Stimulated activated CD8-positive, alpha-beta memory T cell treated with anti-CD3 and anti-CD28 coated beads, Interleukin-15, amount 100 ng/mL, for 1 hour (primary cell): Measurements from ENCODE around the gene ANKLE2.

Experiments
- DNase-seq: peaks from one replicate; pipeline ENCODE4 v3.0.0-alpha.2; 2020; ENCODE audit warnings: low read depth

ANKLE2 gene

DNA sequence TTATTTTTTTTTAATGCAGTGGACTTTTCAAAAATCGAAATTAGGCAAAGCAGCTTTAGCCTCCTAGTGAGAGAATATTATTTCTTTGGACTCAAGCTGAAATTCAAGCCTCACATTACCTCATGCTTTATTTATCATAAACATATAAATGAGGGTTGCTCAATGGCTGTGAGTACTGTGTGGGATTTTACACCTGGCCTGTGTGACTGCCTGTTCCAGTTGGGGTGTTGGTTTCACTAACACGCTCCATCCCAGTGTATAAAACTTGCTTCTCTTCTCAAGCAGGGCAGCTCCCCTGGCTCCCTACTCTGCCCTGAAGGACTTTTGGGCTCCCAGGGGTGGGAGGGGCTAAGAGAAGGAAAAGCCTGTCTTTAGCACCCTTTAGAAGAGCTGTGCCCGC, 15.0 kb downstream of the ANKLE2 start:
- DNase-seq: no peak

DNA sequence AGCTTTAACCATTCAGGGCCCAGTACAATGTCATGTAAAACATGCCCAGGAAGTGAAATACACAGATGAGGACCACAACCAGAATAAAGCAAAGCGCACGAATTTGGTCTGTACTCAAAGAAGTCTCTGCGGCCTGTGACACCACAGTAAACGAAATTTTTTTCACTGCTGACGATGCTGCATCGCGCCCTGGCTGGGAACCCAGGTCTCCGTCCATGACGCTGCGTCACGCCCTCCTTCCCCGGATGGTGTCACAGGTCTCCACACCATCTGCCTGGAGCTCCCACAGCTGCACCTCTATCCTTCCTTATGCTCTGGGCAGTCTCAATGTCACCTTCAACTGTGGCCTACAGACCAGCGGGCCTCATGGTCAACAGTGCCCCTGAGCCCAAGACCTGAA, 17.8 kb downstream of the ANKLE2 start:
- no peak for DNase-seq

DNA sequence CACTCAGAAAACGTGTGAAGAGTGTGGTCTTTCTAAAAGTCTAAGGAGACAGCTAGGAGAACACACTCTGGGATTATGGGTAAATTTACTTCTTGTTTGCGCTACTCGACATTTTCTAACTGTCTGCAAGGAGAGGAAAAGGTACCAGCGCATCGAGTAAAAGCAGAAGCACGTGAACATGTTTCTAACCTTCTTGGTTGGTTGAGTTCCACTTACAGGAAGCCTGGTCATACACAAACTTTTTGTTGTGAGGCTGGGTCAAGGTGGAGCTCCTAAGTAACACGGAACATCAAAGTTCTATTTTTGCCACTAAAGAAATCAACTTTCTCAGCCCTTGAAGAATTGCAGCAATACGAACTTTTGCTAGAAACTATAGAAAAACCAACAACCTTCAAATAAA, 20.0 kb downstream of the ANKLE2 start:
- DNase-seq: no peak

DNA sequence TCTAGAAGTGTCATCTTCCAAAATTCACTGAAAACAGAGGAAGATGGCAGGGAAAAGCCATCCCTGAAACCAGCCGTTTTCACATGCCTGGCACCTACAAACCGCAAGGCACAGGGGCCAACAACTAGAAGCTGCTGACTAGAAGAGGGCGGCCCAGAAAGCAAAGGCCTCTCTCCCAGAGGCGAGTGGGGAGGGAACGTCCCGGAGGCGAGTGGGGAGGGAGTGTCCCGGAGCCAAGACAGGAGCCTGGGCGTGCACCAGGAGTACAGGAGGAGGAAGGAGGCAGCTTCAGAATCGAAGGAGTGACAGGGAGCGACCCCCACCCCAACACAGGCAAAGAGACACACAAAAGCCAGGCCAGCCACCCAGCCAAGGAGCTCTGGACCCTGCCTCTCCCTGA, 21.0 kb downstream of the ANKLE2 start:
- DNase-seq: no peak

DNA sequence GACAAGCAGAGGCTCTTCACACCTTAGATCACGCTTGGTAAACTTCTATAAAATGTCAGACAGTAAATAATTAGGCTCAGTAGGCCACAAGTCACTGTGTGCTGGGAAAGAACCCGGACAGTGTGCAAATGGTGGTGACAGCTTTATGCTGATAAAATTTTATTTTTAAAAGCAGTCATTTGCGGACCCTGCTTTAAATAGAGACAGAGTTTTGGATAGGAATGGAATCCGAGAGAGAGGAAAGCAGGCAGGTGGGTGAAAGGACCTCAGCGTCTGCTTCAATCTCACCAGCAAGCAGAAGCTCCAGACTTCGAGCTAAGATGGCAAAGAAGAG, 21.4 kb downstream of the ANKLE2 start:
- DNase-seq: no peak

DNA sequence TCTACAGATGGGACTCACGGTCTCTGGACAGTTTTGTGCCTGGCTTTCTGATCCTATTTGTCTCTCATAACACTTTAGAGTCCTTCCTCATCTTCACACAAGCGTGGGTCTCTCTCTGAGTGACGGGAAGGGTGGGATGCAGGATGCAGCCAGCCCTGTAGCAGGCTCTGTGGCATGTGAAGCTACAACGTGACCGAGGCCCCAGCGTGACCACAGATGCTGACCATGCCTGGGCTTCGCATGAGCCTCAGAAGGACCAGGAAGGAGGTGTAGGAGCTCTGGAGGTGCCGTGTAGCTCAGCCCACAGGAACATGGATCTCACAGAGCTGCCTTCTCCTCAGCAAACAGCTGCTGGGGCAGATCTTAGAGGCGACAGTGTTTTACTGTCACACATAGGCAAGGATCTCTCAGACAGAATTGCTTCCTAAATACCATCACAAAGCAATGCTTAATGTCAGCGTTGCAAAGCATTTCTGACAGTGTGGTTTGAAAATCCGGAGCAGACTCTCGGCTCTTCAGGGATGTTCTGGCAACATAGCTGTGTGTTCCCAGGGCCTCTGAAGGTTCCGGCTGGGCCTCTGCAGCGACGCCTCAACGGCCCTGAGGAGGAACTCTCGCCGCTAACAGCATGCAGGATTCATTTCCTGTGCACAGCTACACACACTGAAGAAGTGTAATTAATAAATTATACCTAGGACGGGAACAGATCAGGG, 21.9 kb downstream of the ANKLE2 start:
- DNase-seq: no peak

DNA sequence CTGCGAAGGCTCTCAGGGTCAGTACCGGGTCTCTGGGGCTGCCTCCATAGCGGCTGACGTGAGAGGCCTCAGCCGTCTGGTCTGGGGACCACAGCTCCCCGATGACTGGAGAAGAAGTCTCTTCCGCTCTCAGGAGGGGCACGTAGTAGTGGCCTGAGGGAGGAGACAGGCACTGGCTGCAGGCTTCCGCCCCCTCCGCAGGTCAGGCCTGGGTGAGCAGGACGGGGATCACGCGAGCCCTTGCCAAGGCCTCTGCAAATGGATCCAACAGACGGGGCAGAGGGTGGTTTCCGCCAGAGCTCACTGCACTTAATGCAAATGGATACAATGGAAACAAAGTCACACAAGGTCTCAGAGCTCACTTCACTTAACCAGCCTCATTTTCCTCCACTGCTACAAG, 24.7 kb downstream of the ANKLE2 start:
- no peak for DNase-seq

DNA sequence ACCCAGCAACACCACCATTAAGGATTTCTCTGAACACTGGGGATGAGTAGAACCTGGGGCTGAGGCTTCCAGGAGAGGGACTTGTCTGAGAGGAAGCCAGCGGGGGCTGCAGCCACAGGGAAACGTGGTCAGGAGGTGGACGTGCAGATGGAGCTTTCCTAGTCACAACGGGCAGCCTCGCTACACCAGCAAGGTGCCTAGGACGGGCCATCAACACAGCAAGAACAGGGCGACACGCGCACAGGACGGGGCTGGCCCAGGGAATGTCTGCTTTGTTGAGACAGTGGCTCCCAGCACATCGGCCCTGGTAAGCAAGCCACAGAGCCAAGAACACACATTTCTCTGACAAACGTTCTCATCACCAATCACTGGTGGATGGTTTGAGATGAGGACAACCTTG, 25.3 kb downstream of the ANKLE2 start:
- no peak for DNase-seq

DNA sequence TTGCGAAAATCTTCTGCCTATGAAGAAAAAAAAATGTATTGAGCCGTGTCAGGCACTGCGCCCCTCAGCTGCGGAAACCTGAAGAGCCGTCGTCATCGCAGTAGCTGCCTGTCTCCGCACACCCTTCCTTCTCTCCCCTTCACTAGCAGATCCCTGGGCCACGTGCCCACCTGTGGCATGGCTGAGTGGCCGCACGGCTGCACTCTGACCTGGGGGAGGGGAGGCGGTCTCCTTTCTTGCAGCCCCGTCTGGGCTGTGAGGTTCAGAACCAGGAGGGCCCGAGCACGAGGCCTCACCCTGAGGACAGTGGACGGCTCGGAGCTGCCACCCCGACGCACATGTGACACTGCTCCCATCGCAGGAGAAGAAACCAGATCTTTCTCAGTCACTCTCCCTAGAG, 26.1 kb downstream of the ANKLE2 start:
- DNase-seq: no peak

DNA sequence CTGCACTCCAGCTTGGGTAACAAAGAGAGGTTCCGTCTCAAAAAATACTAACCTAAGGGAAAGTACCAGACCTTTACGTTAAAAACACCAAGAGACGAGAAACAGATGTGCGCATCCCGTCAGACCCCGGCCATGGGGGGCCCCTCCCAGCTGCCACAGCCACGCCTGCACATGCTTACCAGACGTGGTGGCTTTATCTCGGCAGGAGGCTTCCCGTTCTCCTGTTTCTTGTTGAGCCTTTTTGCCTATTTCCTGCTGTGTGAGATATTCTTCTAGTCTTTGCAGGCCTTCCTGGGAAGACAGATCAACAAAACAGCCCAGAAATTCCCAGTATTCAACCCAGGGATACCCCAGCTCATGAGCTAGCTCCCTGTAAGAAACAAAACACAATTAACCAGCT, 27.4 kb downstream of the ANKLE2 start:
- no peak for DNase-seq

DNA sequence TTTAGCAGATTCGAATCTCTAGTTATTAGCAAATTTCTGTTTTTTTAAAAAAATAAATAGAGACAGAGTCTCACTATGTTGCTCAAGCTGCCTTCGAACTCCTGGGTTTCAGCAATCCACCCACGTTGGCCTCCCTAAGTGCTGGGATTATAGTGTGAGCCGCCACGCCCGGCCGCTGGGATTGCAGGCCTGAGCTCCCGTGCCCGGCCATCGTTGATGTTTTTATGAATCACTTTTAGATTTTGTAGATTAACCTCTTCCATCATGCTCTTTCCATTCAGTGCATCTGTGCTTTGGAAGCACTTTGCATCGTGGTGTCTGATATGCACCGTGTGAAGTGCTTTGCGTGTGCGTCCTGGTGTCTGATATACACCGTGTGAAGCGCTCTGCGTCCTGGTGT, 30.1 kb downstream of the ANKLE2 start:
- no peak for DNase-seq

DNA sequence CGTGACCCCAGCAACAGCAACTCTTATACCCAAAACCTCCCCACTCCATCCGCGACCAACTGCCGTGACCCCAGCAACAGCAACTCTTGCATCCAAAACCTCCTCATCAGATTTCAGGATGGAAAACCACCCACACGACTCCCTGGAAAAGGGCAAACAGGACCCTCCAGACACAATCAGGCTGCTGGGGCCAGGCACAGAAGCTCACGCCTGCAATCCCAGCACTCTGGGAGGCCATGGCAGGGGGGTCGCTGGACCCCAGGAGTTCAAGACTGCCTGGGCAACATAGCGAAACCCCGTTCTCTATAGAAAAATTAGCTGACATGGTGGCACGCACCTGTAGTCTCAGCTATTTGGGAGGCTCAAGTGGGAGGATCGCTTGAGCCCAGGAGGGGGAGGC, 31.3 kb downstream of the ANKLE2 start:
- DNase-seq: no peak

DNA sequence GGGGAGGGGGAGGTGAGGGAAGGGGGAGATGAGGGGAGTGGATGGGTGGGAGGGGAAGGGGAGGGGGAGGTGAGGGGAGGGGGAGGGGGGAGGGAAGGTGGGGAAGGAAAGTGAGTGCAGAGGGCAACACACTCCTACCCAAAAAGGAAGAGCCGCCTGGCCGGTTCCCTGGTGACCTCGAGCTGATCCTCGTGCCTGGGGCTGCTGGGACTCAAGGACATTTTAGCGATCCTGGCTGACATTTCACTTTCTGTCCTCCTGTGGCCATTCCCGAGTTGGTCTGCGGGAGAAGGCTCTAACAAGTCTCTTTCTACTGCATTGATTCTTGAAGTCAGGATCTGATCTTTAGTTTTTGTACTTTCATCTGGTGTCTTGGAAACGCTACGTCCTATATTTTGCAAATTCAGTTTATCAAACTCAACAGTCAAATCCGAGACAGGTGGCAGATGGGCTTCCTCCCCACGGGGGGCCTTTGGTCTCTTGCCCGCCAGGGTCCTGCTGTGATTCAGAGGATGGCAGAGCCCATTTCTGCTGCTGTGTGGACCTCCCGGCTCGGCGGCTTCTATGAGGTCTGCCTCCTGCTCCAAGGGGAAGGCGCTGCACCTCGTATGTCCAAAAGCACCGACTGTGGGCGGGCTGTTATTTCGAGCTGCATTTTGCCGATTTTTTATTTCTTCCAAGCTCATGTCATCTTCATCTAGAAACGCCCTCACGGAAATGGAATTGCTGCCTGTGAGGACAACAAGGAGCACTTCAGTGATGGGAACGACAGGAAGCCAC, 31.9 kb downstream of the ANKLE2 start:
- no peak for DNase-seq

DNA sequence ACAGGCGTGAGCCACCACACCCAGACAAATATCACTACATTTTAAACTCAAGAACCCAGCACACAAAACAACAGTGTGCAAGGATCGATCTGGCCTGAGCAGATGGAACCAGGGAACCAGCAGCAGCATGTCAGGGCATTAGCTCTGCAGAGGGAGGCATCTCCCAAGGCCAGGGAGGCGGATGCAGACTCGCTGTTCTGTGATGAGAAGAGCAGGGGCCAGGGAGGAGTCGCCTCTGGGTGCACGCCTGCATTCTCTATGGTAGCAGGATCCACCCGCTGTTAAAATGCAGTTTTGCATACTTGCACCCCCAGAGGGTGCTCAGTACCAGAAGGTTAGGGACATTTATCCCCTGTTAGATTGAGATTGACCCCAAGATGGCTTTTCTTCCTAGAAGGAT, 33.1 kb downstream of the ANKLE2 start:
- DNase-seq: no peak

DNA sequence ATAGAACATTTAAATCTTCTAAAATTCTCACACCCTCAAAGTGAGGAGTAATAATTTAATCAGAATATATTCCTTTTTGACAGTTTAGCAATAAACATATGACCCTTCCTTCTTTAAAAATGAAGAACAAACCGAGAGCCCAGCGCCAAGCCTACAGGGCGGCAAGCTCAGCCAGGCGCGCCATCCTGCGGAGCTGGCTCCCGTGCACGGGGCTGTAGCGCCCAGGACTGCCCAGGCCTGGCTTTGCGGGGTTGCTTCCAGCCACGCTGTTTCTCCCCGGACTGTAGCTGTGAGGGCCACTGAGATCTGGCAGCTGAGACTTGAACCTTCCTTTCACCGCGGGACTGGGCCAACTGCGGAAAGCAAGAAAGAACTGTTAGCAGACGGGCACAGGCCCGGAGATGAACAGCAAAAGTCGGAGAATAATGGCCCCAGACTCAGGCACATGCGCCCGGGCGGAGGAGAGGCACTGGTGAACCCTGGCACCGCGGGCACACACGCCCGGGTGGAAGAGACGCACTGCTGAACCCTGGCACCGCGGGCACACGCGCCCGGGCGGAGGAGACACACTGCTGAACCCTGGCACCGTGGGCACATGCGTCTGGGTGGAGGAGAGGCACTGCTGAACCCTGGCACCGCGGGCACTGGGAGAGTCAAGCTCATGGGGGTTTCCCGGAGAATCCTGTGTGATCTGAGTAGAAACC, 34.4 kb downstream of the ANKLE2 start:
- DNase-seq: no peak

DNA sequence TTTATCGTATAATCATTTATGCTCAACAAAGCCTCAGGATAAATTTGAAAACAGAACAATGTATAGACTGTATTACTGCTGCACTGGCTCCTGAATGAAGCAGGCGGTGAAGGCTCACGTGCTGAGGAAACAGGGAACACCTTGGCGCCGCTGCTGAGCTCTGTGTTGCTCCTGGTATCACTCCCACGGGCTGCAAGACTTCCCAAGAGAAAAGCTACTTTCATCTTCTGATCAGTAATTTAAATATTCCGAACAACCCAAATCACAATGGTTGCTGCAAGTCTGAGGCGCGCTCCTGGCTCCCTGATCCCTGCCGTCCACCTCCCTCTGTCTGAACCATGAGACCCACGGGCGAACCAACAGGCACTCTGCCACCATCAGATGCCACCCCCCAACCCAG, 35.2 kb downstream of the ANKLE2 start:
- DNase-seq: no peak

DNA sequence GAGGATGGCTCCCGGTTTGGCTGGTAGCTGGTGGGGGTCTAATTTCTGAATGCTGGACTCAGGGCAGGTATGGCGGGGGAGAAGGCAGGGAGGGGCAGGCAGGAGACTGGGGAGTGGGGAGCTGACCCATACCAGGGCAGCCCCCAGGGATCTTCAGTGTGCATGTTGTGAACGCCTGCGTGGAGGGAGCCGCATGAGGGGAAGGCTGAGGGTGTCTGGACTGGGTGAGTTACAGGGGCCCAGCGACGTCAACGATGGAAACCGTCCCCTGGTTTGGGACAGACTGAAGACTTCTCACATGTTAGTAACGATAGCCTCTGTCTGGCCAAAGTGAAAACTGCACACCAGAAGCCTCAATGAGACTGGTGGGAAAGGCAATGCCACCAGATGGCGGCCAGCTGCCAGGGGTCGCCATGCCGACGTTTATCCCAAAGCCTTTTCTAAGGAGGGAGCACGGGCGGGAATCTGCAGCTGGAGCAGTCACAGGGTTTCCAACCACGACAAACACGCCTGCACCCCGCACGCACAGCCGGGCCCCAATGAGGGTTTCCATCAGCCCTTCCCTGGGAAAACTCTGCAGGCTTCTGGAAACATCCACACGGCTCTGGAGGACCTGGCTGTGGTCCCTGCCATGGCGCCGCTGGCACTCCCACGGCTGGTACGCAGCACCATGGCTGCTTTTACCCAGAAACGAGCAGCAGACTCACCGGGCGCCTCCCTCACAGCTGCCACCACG, 37.0 kb downstream of the ANKLE2 start:
- no peak for DNase-seq

DNA sequence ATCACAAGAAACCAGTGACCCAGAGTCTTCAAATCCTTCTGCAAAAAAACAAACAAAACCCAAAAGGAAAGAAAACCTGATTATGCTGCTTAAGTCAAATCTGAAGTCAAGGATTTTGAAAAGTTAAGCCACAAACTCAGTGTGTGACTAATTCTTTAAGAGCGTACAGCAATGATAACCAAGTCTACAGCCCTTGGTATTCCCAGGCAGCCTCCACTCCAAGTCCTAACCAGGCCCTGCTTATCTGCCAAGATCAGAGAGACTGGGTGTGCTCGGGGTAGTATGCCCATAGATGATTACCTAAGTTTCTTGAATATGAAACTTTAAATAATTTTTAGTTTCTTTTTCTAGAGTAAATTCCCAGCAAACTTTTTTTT, 37.9 kb downstream of the ANKLE2 start:
- DNase-seq: no peak

DNA sequence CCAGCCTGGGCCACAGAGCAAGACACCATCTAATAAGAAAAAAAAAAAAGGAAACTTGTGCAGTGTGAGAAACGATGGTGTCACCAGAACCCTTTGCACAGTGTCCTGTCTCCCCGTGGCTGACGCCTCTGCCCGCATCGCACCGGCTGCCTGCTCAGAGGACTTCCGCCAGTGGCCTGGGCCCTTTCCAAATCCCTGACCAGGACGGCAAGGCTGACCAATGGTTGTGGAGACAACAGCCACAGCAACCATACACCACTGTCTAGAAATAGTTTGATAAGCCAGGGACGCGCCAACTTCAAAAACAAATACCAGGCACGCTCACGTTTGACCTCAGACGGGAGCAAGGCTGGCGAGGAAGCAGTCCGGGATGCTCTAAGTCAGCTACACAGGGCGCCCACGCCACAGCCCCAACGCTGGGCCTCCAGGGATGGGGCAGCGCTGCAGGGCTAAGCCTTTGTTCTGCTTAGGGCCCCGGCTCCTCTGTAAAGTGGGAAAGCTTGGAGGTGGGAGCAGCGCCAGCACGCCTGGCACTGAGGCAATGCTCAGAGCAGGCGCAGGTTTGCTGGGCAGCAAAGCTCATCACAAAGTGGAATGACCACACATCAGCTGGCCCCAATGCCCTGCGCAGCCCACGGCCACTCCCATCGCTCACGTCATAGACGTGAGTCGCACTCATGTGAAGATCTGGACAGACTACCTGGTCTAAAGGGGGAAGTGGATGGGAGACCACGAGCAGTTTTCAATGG, 38.4 kb downstream of the ANKLE2 start:
- no peak for DNase-seq

DNA sequence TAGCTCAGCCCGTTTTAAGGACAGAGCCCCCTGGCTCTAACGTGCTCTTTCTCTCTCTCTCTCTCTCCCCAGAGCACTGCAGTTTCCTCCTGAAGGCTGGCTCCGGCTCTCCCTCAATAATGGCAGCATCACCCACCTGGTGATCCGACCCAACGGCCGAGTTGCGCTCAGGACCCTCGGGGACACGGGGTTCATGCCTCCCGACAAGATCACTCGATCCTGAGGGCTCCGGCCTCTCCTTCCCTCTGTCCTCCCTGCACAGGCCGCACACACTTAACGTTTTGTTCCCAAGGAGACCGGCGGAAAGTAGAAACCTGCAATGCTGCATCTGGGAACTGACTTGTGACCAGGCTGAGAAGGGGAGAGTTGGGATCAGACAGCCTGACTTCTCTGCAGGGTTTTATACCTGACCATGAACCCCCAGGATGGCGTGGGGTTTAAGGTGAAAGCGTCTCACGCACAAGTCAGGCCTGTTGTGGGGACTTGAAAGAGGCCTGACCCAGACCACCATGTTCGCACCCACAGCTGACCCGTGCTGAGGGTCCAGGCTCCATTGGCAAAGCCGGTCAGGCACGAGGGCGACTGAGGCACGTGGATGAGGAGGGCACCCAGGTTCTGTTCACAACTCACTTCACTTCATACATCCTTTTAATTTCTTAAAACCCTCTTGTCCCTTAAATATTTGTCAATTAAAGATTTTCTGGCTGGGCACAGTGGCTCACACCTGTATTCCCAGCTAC, 40.9 kb downstream of the ANKLE2 start:
- DNase-seq: no peak

DNA sequence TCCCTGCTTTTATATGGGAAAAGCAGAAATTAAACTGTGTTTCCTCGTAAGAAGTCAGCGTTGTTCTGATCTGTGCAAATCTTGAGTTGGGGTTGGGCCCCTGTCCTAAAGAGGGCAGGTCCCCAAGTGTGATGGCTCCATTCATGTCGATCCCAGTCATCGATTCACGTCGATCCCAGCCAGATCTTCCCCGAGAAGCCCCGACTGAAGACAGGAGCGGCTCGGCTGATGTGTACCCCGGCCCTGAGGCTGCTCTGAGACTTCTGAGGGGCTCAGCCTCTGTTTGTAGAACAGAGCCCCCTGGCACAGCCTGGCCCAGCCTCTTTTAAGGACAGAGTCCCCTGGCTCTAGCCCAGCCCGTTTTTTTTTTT, 41.7 kb downstream of the ANKLE2 start:
- no peak for DNase-seq
